ENCODE measurements around the gene CRMP1.

DNA sequence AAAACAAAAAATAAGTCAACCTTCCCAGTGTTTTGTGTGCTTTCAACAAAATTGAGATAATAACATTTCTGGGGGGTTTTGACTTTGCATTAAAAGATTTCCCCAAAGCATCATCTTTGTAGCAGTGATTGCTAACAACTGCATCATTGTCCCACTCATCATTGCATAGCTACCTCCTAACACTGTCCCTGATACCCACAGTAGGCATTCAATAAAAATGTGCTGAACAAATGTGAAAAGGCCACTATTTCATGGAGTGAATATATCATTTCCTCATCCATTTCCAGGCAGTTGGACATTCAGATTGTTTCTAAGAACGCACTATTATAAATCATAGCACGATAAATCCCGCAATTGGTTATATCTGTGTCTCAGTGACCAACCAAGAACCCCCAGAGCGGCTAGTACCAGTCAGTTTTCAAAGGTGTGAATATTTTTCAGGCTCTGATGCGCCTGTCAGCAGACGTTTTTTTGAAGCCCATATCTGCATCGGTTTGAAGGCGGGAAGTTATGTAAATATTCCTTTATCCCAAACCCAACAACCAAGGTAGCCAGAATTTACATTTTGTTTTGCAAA lies 36.0 kb upstream of the CRMP1 start:
- TF ChIP-seq, protein P1, sequence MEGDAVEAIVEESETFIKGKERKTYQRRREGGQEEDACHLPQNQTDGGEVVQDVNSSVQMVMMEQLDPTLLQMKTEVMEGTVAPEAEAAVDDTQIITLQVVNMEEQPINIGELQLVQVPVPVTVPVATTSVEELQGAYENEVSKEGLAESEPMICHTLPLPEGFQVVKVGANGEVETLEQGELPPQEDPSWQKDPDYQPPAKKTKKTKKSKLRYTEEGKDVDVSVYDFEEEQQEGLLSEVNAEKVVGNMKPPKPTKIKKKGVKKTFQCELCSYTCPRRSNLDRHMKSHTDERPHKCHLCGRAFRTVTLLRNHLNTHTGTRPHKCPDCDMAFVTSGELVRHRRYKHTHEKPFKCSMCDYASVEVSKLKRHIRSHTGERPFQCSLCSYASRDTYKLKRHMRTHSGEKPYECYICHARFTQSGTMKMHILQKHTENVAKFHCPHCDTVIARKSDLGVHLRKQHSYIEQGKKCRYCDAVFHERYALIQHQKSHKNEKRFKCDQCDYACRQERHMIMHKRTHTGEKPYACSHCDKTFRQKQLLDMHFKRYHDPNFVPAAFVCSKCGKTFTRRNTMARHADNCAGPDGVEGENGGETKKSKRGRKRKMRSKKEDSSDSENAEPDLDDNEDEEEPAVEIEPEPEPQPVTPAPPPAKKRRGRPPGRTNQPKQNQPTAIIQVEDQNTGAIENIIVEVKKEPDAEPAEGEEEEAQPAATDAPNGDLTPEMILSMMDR (IDR thresholded peaks at IDR 0.05) = no peak
- no peak for TF ChIP-seq POLR2A (IDR thresholded peaks at IDR 0.05)

Data from breast epithelium (tissue), 3 donors.